ENCODE data around the gene LPCAT4. TPM values are rescaled to one million over a fixed set of nuclear protein-coding genes. Genes with fewer than 3 reads are reported as not detected.

Gene LPCAT4
- total and polyA plus RNA-seq, 2 donors (not counting 3 experiments of a cell fraction or from before 2014, with no cell fraction given) = 49.3 to 51.3 TPM

DNA sequence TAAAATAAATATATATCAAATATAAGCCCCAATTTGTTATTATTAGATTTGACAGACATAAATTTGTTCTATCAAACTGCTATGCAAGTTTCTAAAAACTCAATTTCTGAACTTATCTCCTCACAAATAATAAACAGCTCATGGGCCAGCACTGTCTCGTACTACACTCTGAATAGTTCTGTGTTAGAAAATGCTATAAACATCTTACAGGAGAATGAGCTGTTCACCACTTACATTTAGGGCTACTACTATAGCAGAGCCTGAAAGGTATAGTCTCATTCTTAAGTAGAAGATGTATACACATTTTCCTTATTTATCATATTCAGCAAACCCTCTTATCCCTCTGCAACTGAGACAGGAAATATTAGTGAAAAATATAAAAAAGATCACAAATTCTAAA is 42.1 kb downstream of the LPCAT4 start:
- no peak overlapping the region for H3K9ac ChIP-seq (replicated peaks; ENCODE audit: extremely low read depth, insufficient read depth, low read length)
- no peak overlapping the region for H3K27ac ChIP-seq (ENCODE audit: insufficient read depth, low read depth, low read length)
- no peaks in the 10 kb centered on the region for H3K79me2 ChIP-seq (ENCODE audit: control insufficient read depth, insufficient read depth, low read length)
- POLR2A ChIA-PET = no interaction called here
- intact Hi-C loops (cut with micrococcal nuclease) (no loop called here), dilution Hi-C loops (cut with MboI; ENCODE audit: extremely low pct_ligation_motif_present, low sequenced_read_pairs) (no loop called here)
- H3K27me3 ChIP-seq (ENCODE audit: control insufficient read depth in 2 of 2, insufficient read depth in 2 of 2, low read length in 2 of 2) = no peaks in the 10 kb centered on the region
- no peaks in the 10 kb centered on the region for H3K9me3 ChIP-seq (replicated peaks; ENCODE audit: control insufficient read depth, insufficient read depth, low read length)
- TF ChIP-seq POLR2AphosphoS5 (IDR thresholded peaks at IDR 0.05; ENCODE audit: insufficient read depth, low read depth, low read length) (no peak), JUN (IDR thresholded peaks at IDR 0.05; ENCODE audit: borderline replicate concordance, insufficient read depth, insufficient read length, low read depth) (no peak), MYC (IDR thresholded peaks at IDR 0.05; ENCODE audit: low read depth, low read length) (no peak), EZH2 (IDR thresholded peaks at IDR 0.05; ENCODE audit: borderline replicate concordance, low read depth, low read length, severe bottlenecking) (no peak), GATA2 (IDR thresholded peaks at IDR 0.05; ENCODE audit: insufficient read depth, insufficient read length, low read depth, low read length) (no peak), POLR2A (IDR thresholded peaks at IDR 0.05; ENCODE audit: low read depth, low read length) (no peak), FOS (IDR thresholded peaks at IDR 0.05; ENCODE audit: borderline replicate concordance, insufficient read depth, low read length) (no peak)
- TF ChIP-seq, protein P1, sequence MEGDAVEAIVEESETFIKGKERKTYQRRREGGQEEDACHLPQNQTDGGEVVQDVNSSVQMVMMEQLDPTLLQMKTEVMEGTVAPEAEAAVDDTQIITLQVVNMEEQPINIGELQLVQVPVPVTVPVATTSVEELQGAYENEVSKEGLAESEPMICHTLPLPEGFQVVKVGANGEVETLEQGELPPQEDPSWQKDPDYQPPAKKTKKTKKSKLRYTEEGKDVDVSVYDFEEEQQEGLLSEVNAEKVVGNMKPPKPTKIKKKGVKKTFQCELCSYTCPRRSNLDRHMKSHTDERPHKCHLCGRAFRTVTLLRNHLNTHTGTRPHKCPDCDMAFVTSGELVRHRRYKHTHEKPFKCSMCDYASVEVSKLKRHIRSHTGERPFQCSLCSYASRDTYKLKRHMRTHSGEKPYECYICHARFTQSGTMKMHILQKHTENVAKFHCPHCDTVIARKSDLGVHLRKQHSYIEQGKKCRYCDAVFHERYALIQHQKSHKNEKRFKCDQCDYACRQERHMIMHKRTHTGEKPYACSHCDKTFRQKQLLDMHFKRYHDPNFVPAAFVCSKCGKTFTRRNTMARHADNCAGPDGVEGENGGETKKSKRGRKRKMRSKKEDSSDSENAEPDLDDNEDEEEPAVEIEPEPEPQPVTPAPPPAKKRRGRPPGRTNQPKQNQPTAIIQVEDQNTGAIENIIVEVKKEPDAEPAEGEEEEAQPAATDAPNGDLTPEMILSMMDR (IDR thresholded peaks at IDR 0.05; ENCODE audit: extremely low read depth in 1 of 2, insufficient read depth in 1 of 2, low read depth in 1 of 2, low read length in 2 of 2) = no peak
- TF ChIP-seq, protein P2, sequence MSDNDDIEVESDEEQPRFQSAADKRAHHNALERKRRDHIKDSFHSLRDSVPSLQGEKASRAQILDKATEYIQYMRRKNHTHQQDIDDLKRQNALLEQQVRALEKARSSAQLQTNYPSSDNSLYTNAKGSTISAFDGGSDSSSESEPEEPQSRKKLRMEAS (IDR thresholded peaks at IDR 0.05; ENCODE audit: insufficient read depth, insufficient read length) = no peak
- DNase-seq (ENCODE audit: low read depth, low spot score) (no peak), FAIRE-seq (no peak)
- CTCF ChIA-PET = no interaction called here
- H3K4me1 ChIP-seq (ENCODE audit: control insufficient read depth, extremely low read depth, insufficient read depth, low read length) = no peaks in the 10 kb centered on the region
- no peaks in the 10 kb centered on the region for H3K9me1 ChIP-seq (replicated peaks; ENCODE audit: control insufficient read depth, extremely low read depth, insufficient read depth, low read length)
- H3K4me2 ChIP-seq (ENCODE audit: insufficient read depth, low read length) = no peak overlapping the region
- no peak overlapping the region for H2AFZ ChIP-seq (ENCODE audit: low read depth, low read length)
- no peaks in the 10 kb centered on the region for H3K36me3 ChIP-seq (ENCODE audit: control insufficient read depth in 2 of 2, extremely low read depth in 1 of 2, insufficient read depth in 2 of 2, low read length in 2 of 2)
- H4K20me1 ChIP-seq (replicated peaks; ENCODE audit: control insufficient read depth, extremely low read depth, insufficient read depth, low read length) = no peaks in the 10 kb centered on the region
- no TSS peak for BruUV-seq (replicated peaks)
- H3K4me3 ChIP-seq (replicated peaks in 1 of 3; ENCODE audit: insufficient read depth in 1 of 3, low read depth in 1 of 3, low read length in 3 of 3) = no peak overlapping the region

Data from endothelial cell of umbilical vein (primary cell).